ENCODE data around the gene UBR4.
A peak's percentile ranks its signal among the peaks of the same experiment; 100 is the strongest.

UBR4 gene

GRCh38 chr1:19206947-19207346, 3.1 kb downstream of the UBR4 start:
- DNase-seq (ENCODE audit: low read depth) = no peak
- in situ Hi-C loops (cut with HindIII; ENCODE audit: low sequenced_read_pairs) = no loop called here
- no peak for TF ChIP-seq CTCF (IDR thresholded peaks at IDR 0.05; ENCODE audit: low read depth, low read length, missing control alignments)
- no peak overlapping the region for H3K4me3 ChIP-seq (ENCODE audit: low read depth, low read length)

GRCh38 chr1:19205845-19206244, 4.2 kb downstream of the UBR4 start:
- in situ Hi-C loops (cut with HindIII; ENCODE audit: low sequenced_read_pairs) = no loop called here
- no peak for TF ChIP-seq CTCF (IDR thresholded peaks at IDR 0.05; ENCODE audit: low read depth, low read length, missing control alignments)
- DNase-seq (ENCODE audit: low read depth) = no peak
- H3K4me3 ChIP-seq (ENCODE audit: low read depth, low read length) = no peak overlapping the region

GRCh38 chr1:19205403-19205802, 4.7 kb downstream of the UBR4 start:
- no peak overlapping the region for H3K4me3 ChIP-seq (ENCODE audit: low read depth, low read length)
- DNase-seq (ENCODE audit: low read depth) = no peak
- in situ Hi-C loops (cut with HindIII; ENCODE audit: low sequenced_read_pairs) = no loop called here
- no peak for TF ChIP-seq CTCF (IDR thresholded peaks at IDR 0.05; ENCODE audit: low read depth, low read length, missing control alignments)

GRCh38 chr1:19204446-19205266, 5.4 kb downstream of the UBR4 start:
- DNase-seq (ENCODE audit: low read depth) = no peak
- no peak for TF ChIP-seq CTCF (IDR thresholded peaks at IDR 0.05; ENCODE audit: low read depth, low read length, missing control alignments)
- no peak overlapping the region for H3K4me3 ChIP-seq (ENCODE audit: low read depth, low read length)
- in situ Hi-C loops (cut with HindIII; ENCODE audit: low sequenced_read_pairs) = no loop called here

- peak; percentile 62 for DNase-seq (ENCODE audit: low read depth)
- in situ Hi-C loops (cut with HindIII; ENCODE audit: low sequenced_read_pairs) = no loop called here
- TF ChIP-seq CTCF (IDR thresholded peaks at IDR 0.05; ENCODE audit: low read depth, low read length, missing control alignments) = no peak
- no peak overlapping the region for H3K4me3 ChIP-seq (ENCODE audit: low read depth, low read length)
Observed at GRCh38 chr1:19203440-19203839, 6.6 kb downstream of the UBR4 start.

- no peak for TF ChIP-seq CTCF (IDR thresholded peaks at IDR 0.05; ENCODE audit: low read depth, low read length, missing control alignments)
- in situ Hi-C loops (cut with HindIII; ENCODE audit: low sequenced_read_pairs) = no loop called here
- H3K4me3 ChIP-seq (ENCODE audit: low read depth, low read length) = no peak overlapping the region
- DNase-seq (ENCODE audit: low read depth) = no peak
Observed at GRCh38 chr1:19202396-19202795, 7.7 kb downstream of the UBR4 start.
